Activated T-helper 1 cell treated with anti-CD3 and anti-CD28 coated beads, Interleukin-2, amount 50 U/mL, for 16 hours (primary cell): ENCODE measurements around the gene ERICH6.

Experiments
- DNase-seq, 2 donors: peaks; one replicate each; pipeline ENCODE4 v3.0.0-alpha.2; 2020; ENCODE audit warnings: low read depth in 1 of 2, low spot score in 1 of 2

ERICH6 gene

GRCh38 chr3:150736903-150737832 is 33.4 kb upstream of the ERICH6 start:
- no peak for DNase-seq

GRCh38 chr3:150736316-150736719 is 32.6 kb upstream of the ERICH6 start:
- no peak for DNase-seq

- no peak for DNase-seq
Observed at GRCh38 chr3:150734795-150735119, 31.0 kb upstream of the ERICH6 start.

- no peak for DNase-seq
Observed at GRCh38 chr3:150733936-150734794, 30.4 kb upstream of the ERICH6 start.

- DNase-seq, result no peak
Observed at GRCh38 chr3:150733373-150733935, 29.7 kb upstream of the ERICH6 start.

- no peak for DNase-seq
Observed at GRCh38 chr3:150729682-150730360, 26.1 kb upstream of the ERICH6 start.

GRCh38 chr3:150727653-150728502 is 24.2 kb upstream of the ERICH6 start:
- DNase-seq, result no peak

GRCh38 chr3:150725548-150725947 is 21.8 kb upstream of the ERICH6 start:
- DNase-seq, result no peak

- DNase-seq, result no peak
Observed at GRCh38 chr3:150723946-150724345, 20.2 kb upstream of the ERICH6 start.

- DNase-seq, result no peak
Observed at GRCh38 chr3:150722267-150722666, 18.5 kb upstream of the ERICH6 start.

- DNase-seq, result no peak
Observed at GRCh38 chr3:150721285-150722130, 17.8 kb upstream of the ERICH6 start.

GRCh38 chr3:150720444-150720843 is 16.7 kb upstream of the ERICH6 start:
- no peak for DNase-seq

- no peak for DNase-seq
Observed at GRCh38 chr3:150710097-150710496, 6.4 kb upstream of the ERICH6 start.

- peak in 1 of 2 donors; percentile 10 for DNase-seq
Observed at GRCh38 chr3:150703299-150703755, 393 bp downstream of the ERICH6 start.

- no peak for DNase-seq
Observed at GRCh38 chr3:150699068-150699639, 4.6 kb downstream of the ERICH6 start.

GRCh38 chr3:150697646-150698045 is 6.1 kb downstream of the ERICH6 start:
- DNase-seq, result no peak

- DNase-seq, result no peak
Observed at GRCh38 chr3:150691414-150692040, 12.2 kb downstream of the ERICH6 start.

- DNase-seq, result no peak
Observed at GRCh38 chr3:150687613-150688012, 16.1 kb downstream of the ERICH6 start.
